Pancreas (tissue), 10 donors: Measurements from ENCODE around the gene TPSD1. TPM values are rescaled to one million over a fixed set of nuclear protein-coding genes. Genes with fewer than 3 reads are reported as not detected.
"Not testable (repeated sequence)": the region's sequence is repeated elsewhere in the genome, so short reads cannot be mapped to it uniquely, and the experiment has no call there.

Experiments
- ATAC-seq, 4 donors: fragments of 200-7000 bp; cut with Tn5 transposase; one replicate each; pipeline versions ENCODE4 v1.8.0 to v1.9.1; 2020; ENCODE audit warnings: mild to moderate bottlenecking in 4 of 4, moderate library complexity in 4 of 4
- DNase-seq, 6 donors: peaks; one replicate each; pipeline ENCODE4 v3.0.0-alpha.2; 2020
- FAIRE-seq: peaks from 2 replicates; lab custom pipeline; 2012; peaks lifted over from hg19 to GRCh38; lab: Jason Lieb, UNC
- H3K27ac ChIP-seq, 4 donors: fragments of 200-600 bp; sonication (generic); 1 replicate in 3 of 4; 2 replicates in 1 of 4; pipeline versions ENCODE4 v1.5.0 to v1.8.0; 2020
- H3K27me3 ChIP-seq, 4 donors: fragments of 200-600 bp; one replicate each; pipeline ENCODE4 v1.8.0; 2021
- H3K36me3 ChIP-seq, 3 donors: fragments of 200-600 bp; sonication (generic) in 1 of 3; one replicate each; pipeline versions ENCODE4 v1.5.0 to v1.8.0; 2020 to 2021
- H3K4me1 ChIP-seq, 3 donors: fragments of 200-600 bp; one replicate each; pipeline ENCODE4 v1.8.0; 2021
- H3K4me3 ChIP-seq, 4 donors: fragments of 200-600 bp; sonication (generic) in 2 of 4; one replicate each; pipeline versions ENCODE4 v1.5.0 to v1.8.0; 2020 to 2021
- H3K9me3 ChIP-seq, 4 donors: fragments of 200-600 bp; one replicate each; pipeline ENCODE4 v1.8.0; 2021
- CTCF ChIP-seq, 4 donors: fragments of 200-600 bp; sonication (generic) in 3 of 4; IDR thresholded peaks; one replicate each; pipeline versions ENCODE4 v1.5.0 to v1.8.0; 2021; ENCODE audit warnings: antibody characterized with exemption in 4 of 4
- WGBS, 2 donors: extraction: QIAGEN DNeasy Blood & Tissue Kit; methylation state at CpG; one replicate each; pipeline ENCODE4 v1.1.7; 2013; 5-methylcytosine and 5-hydroxymethylcytosine counted together
- intact Hi-C, 3 donors: fragments of 100-400 bp; cut with DNase I; formaldehyde crosslinking; loops; one replicate each; pipeline versions ENCODE4 v1.11.1 to v1.14.2; 2022
- polyA plus RNA-seq, 2 donors: library from polyadenylated mRNA; stranded (reverse); fragments of 200-250 nt; gene quantifications; one replicate each; pipeline ENCODE4 v1.2.3, GENCODE V29; 2013
- total RNA-seq, 6 donors: library from RNA; stranded (reverse); fragmentation: NEBNext Ultra II Directional in 4 of 6; extraction: Animal tissue kit (Norgen Biotek cat#: 25700) in 4 of 6; gene quantifications; one replicate each; pipeline versions ENCODE4 v1.2.1 to v1.2.4, GENCODE V29; 2021 to 2023
- donor health status: healthy with polysubstance abuse.
- donor health status: DM: no; HTN: no; CAD: no; lungs with moderate emphysema.
- donor health status: DM: no; HTN: no; CAD: no.
- donor health status: control.
- donor health status: control.
- donor health status: Bipolar disorder and iron deficiency.
- donor health status: DM: yes; HTN: yes; CAD: no.
- donor health status: DM: no; HTN: no; CAD: no.
- donor health status: DM: no; HTN: no; CAD: no.
- donor health status: DM: yes; HTN: yes; CAD: no.

Gene TPSD1
- total and polyA plus RNA-seq, 8 donors: 0.19 to 0.61 (median 0.26) TPM; not detected in 5

DNA sequence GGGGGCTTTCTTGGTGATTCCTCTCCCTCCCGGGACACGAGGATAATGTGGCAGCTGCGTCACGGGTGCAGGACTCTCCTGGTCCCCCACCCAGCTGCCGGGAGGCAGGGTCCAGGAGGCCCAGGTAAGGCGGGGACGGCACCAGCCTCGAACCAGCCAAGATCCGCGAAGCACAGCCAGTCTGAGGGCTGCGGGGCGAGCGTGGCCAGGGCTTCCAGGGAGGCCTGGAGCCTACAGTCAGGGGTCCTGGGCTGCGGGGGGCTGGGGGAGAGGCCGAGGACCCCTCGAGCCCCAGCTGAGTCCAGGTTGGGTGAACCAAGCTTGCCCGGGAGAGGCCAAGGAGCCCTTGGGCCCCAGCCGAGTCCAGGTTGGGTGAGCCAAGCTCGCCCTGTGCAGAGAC is 10.0 kb downstream of the TPSD1 start:
- no peak overlapping the region for H3K27ac ChIP-seq
- TF ChIP-seq CTCF (IDR thresholded peaks at IDR 0.05): no peak
- H3K4me3 ChIP-seq: no peak overlapping the region
- FAIRE-seq: no peak
- no peaks in the 10 kb centered on the region for H3K4me1 ChIP-seq
- DNase-seq: no peak
- intact Hi-C loops: no loop called here
- peaks cover 0 to 5% (median 0%) of the 10 kb centered on the region in 4 donors for H3K27me3 ChIP-seq
- ATAC-seq: no peak
- H3K9me3 ChIP-seq: no peaks in the 10 kb centered on the region
- WGBS, 2 donors: 71 to 81% methylated on average over 16 to 19 of the region's 19 CpGs
- no peaks in the 10 kb centered on the region for H3K36me3 ChIP-seq

- FAIRE-seq, H3K27ac ChIP-seq, H3K9me3 ChIP-seq, H3K4me3 ChIP-seq, H3K27me3 ChIP-seq, DNase-seq, H3K36me3 ChIP-seq, H3K4me1 ChIP-seq, intact Hi-C loops, ATAC-seq: not testable (repeated sequence)
- 90 to 94% methylated on average over 7 of the region's 7 CpGs for WGBS, 2 donors
Measured at GRCh38 chr16:1269418-1269817, 13.5 kb downstream of the TPSD1 start.

DNA sequence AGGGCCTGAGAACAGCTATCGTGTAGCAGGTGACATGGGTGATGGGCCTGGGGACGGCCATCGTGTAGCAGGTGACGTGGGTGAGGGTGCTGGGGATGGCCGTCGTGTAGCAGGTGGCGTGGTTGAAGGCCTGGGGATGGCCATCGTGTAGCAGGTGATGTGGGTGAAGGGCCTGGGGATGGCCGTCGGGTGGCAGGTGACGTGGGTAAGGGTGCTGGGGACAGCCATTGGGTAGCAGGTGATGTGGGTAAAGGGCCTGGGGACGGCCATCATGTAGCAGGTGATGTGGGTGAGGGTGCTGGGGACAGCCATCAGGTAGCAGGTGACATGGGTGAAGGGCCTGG is 15.5 kb downstream of the TPSD1 start:
- intact Hi-C loops: no loop called here
- Histone ChIP-seq H3K36me3 (no peaks in the 10 kb centered on the region), H3K4me1 (no peaks in the 10 kb centered on the region), H3K9me3 (no peaks in the 10 kb centered on the region), H3K4me3 (no peak overlapping the region), H3K27me3 (no peaks in the 10 kb centered on the region), H3K27ac (no peak overlapping the region)
- ATAC-seq (no peak), FAIRE-seq (no peak), DNase-seq (peak in 1 of 6 donors; percentile 76)
- no peak for TF ChIP-seq CTCF (IDR thresholded peaks at IDR 0.05)
- WGBS, 2 donors: 55 to 66% methylated on average over 12 of the region's 12 CpGs

DNA sequence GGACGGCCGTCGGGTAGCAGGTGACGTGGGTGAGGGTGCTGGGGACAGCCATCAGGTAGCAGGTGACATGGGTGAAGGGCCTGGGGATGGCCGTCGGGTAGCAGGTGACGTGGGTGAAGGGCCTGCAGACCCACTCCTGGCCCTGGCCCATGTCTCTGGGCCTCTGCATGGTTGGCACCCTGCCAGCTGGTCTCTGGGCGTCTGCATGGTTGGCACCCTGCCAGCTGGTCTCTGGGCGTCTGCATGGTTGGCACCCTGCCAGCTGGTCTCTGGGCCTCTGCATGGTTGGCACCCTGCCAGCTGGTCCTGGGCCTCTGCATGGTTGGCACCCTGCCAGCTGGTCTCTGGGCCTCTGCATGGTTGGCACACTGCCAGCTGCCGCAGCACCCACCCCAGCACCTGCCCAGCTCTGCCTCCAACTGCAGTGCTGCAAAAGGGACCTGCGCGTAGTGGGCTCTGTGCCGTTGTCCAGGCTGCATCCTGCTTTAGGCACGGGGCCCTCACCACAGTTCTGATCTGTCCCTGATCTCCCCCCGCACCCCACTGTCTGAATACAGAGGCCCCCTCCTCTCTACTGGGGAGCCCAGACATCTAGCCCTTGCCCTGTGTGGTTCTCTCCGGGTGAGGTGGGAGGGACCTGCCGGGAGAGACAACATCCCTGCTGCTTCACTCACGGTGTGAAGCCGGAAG is 16.0 kb downstream of the TPSD1 start:
- H3K4me3 ChIP-seq, intact Hi-C loops, H3K27me3 ChIP-seq, H3K4me1 ChIP-seq, FAIRE-seq, H3K9me3 ChIP-seq, H3K36me3 ChIP-seq, H3K27ac ChIP-seq: not testable (repeated sequence)
- peak in 5 of 6 donors; percentile 29 to 89 (median 74) for DNase-seq
- ATAC-seq: peak; percentile 60 to 70 (median 66)
- 9% methylated on average over 16 to 19 of the region's 19 CpGs for WGBS, 2 donors

DNA sequence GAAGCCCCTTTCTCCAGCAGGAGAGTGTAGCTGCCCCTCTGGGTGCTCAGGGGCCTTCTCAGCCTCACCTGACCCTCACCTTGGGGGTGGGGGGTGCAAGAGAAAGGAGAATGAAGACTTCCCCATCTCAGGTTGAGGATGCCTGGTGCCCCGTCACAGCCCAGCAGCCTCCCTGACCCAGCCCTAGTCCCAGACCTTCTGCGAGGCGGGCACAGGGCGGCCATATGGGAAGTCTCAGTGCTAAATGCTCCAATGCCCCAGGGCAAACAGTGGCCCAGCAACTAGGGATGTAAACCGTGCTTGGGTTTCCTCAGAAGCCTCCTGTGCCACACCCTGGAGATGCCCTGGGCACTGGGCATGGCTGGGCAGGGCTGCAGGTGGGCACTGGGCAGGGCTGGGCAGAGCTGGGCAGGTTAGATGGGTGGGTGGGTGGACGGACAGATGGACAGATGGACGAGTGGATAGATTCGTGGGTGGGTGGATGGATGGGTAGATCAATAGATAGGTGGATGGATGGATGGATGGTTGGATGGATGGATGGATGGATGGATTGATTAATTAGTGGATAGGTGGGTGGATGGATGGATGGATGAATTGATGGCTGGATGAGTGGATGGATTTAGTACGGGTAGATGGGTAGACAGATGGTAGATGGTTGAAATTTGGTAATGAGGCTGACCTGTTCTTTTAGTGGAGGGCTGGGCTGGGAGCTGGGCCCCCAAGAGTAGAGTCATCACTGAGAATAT is 16.8 kb downstream of the TPSD1 start:
- H3K4me1 ChIP-seq: no peaks in the 10 kb centered on the region
- FAIRE-seq: no peak
- H3K4me3 ChIP-seq: no peak overlapping the region
- H3K27me3 ChIP-seq: no peaks in the 10 kb centered on the region
- H3K9me3 ChIP-seq: no peaks in the 10 kb centered on the region
- peak in 1 of 4 donors; percentile 14 for ATAC-seq
- H3K36me3 ChIP-seq: no peaks in the 10 kb centered on the region
- DNase-seq: peak in 1 of 6 donors; percentile 65
- intact Hi-C loops: no loop called here
- TF ChIP-seq CTCF (IDR thresholded peaks at IDR 0.05): no peak
- 58 to 66% methylated on average over 9 of the region's 9 CpGs for WGBS, 2 donors
- H3K27ac ChIP-seq: no peak overlapping the region

- ATAC-seq (no peak), FAIRE-seq (no peak), DNase-seq (no peak)
- intact Hi-C loops: no loop called here
- Histone ChIP-seq H3K27ac (no peak overlapping the region), H3K4me1 (no peaks in the 10 kb centered on the region), H3K4me3 (no peak overlapping the region), H3K9me3 (no peaks in the 10 kb centered on the region), H3K36me3 (no peaks in the 10 kb centered on the region), H3K27me3 (no peaks in the 10 kb centered on the region)
- no peak for TF ChIP-seq CTCF (IDR thresholded peaks at IDR 0.05)
- 83 to 91% methylated on average over 15 of the region's 15 CpGs for WGBS, 2 donors
Measured at GRCh38 chr16:1273816-1274215, 17.9 kb downstream of the TPSD1 start.
